ENCODE measurements around the gene SLC4A7.
"Not testable (repeated sequence)": the region's sequence is repeated elsewhere in the genome, so short reads cannot be mapped to it uniquely, and the experiment has no call there.

SLC4A7 gene

GRCh38 chr3:27484015-27484844, at the start of gene SLC4A7:
Gene SLC4A7, minus strand, starts transcription at chr3:27484384. Its CDS starts 258 bp downstream, at chr3:27484126.
- peak; percentile 98 for DNase-seq (ENCODE audit: low read depth in 2 of 2, low spot score in 1 of 2)

- no peak for DNase-seq (ENCODE audit: low read depth in 2 of 2, low spot score in 1 of 2)
Measured at GRCh38 chr3:27533261-27533607, 49.0 kb upstream of the SLC4A7 start.

- no peak for DNase-seq (ENCODE audit: low read depth in 2 of 2, low spot score in 1 of 2)
Measured at GRCh38 chr3:27532426-27533260, 48.5 kb upstream of the SLC4A7 start.

GRCh38 chr3:27531193-27531751, 47.1 kb upstream of the SLC4A7 start:
- not testable (repeated sequence) for DNase-seq (ENCODE audit: low read depth in 2 of 2, low spot score in 1 of 2)

GRCh38 chr3:27528791-27529190, 44.6 kb upstream of the SLC4A7 start:
- no peak for DNase-seq (ENCODE audit: low read depth in 2 of 2, low spot score in 1 of 2)

- no peak for DNase-seq (ENCODE audit: low read depth in 2 of 2, low spot score in 1 of 2)
Measured at GRCh38 chr3:27526614-27527315, 42.6 kb upstream of the SLC4A7 start.

- no peak for DNase-seq (ENCODE audit: low read depth in 2 of 2, low spot score in 1 of 2)
Measured at GRCh38 chr3:27521872-27522265, 37.7 kb upstream of the SLC4A7 start.

- no peak for DNase-seq (ENCODE audit: low read depth in 2 of 2, low spot score in 1 of 2)
Measured at GRCh38 chr3:27521179-27521871, 37.1 kb upstream of the SLC4A7 start.

- no peak for DNase-seq (ENCODE audit: low read depth in 2 of 2, low spot score in 1 of 2)
Measured at GRCh38 chr3:27511724-27512422, 27.7 kb upstream of the SLC4A7 start.

GRCh38 chr3:27509376-27509775, 25.2 kb upstream of the SLC4A7 start:
- DNase-seq (ENCODE audit: low read depth in 2 of 2, low spot score in 1 of 2) = no peak

- DNase-seq (ENCODE audit: low read depth in 2 of 2, low spot score in 1 of 2) = no peak
Measured at GRCh38 chr3:27508424-27508823, 24.2 kb upstream of the SLC4A7 start.

- DNase-seq (ENCODE audit: low read depth in 2 of 2, low spot score in 1 of 2) = no peak
Measured at GRCh38 chr3:27507515-27508266, 23.5 kb upstream of the SLC4A7 start.

GRCh38 chr3:27507111-27507510, 22.9 kb upstream of the SLC4A7 start:
- no peak for DNase-seq (ENCODE audit: low read depth in 2 of 2, low spot score in 1 of 2)

- no peak for DNase-seq (ENCODE audit: low read depth in 2 of 2, low spot score in 1 of 2)
Measured at GRCh38 chr3:27504749-27505148, 20.6 kb upstream of the SLC4A7 start.

GRCh38 chr3:27503526-27503925, 19.3 kb upstream of the SLC4A7 start:
- no peak for DNase-seq (ENCODE audit: low read depth in 2 of 2, low spot score in 1 of 2)

- DNase-seq (ENCODE audit: low read depth in 2 of 2, low spot score in 1 of 2) = no peak
Measured at GRCh38 chr3:27501759-27502158, 17.6 kb upstream of the SLC4A7 start.

GRCh38 chr3:27500986-27501385, 16.8 kb upstream of the SLC4A7 start:
- DNase-seq (ENCODE audit: low read depth in 2 of 2, low spot score in 1 of 2) = no peak

- no peak for DNase-seq (ENCODE audit: low read depth in 2 of 2, low spot score in 1 of 2)
Measured at GRCh38 chr3:27500035-27500434, 15.9 kb upstream of the SLC4A7 start.

- DNase-seq (ENCODE audit: low read depth in 2 of 2, low spot score in 1 of 2) = no peak
Measured at GRCh38 chr3:27494784-27495183, 10.6 kb upstream of the SLC4A7 start.

Data from stimulated activated CD8-positive, alpha-beta memory T cell treated with anti-CD3 and anti-CD28 coated beads, Interleukin-4, amount 100 ng/mL, for 1 hour (primary cell).